ENCODE measurements around the gene MMP23B. TPM values are rescaled to one million over a fixed set of nuclear protein-coding genes. Genes with fewer than 3 reads are reported as not detected.

The MMP23B gene
- total RNA-seq (2021), result 4.6 and 4.9 TPM in 2 replicates
- not detected for Bru-seq, nascent RNA
- BruChase-seq, experiment 1, labeled RNA remaining after a 2-hour chase, result percentile 22 among the genes with signal in this experiment
- BruChase-seq, experiment 2, labeled RNA remaining after a 6-hour chase, result percentile 41 among the genes with signal in this experiment
- long read RNA-seq, partial matches to known transcripts, result 0 of 1 reads
- long read RNA-seq, other reads (novel, unspliced or antisense), result 1 of 1 reads

- CTCF ChIA-PET, result no interaction called here
- H3K79me2 ChIP-seq (ENCODE audit: low read depth), result no peaks in the 10 kb centered on the region
- H3F3A ChIP-seq (ENCODE audit: insufficient read depth, low read depth), result no peaks in the 10 kb centered on the region
- no TSS peak for BruUV-seq (replicated peaks)
- no peaks in the 10 kb centered on the region for H3K4me1 ChIP-seq (replicated peaks; ENCODE audit: insufficient read depth)
- TF ChIP-seq EZH2 (IDR thresholded peaks at IDR 0.05; ENCODE audit: low read depth) (no peak), CTCF (conservative IDR thresholded peaks at IDR 0.05) (no peak)
- H3K4me3 ChIP-seq, result no peak within 1 kb of the TSS
- DNase-seq, result no peak
- intact Hi-C loops (cut with micrococcal nuclease; ENCODE audit: unreplicated experiment), result no loop called here
- no peak within 1 kb of the TSS for H2AFZ ChIP-seq
- H3K9me3 ChIP-seq (ENCODE audit: insufficient read depth, low read depth), result no peaks in the 10 kb centered on the region
- no peak within 1 kb of the TSS for H3K27ac ChIP-seq
- POLR2A ChIA-PET (ENCODE audit: unreplicated experiment), result no interaction called here
- no peak within 1 kb of the TSS for H3K4me2 ChIP-seq
- H3K9me2 ChIP-seq (ENCODE audit: insufficient read depth), result no peaks in the 10 kb centered on the region
- no peaks in the 10 kb centered on the region for H3K36me3 ChIP-seq (ENCODE audit: low read depth)
- H3K27me3 ChIP-seq (ENCODE audit: insufficient read depth, low read depth), result no peaks in the 10 kb centered on the region
- no peaks in the 10 kb centered on the region for H4K20me1 ChIP-seq (ENCODE audit: insufficient read depth)
These were observed at the start of gene MMP23B for GRCh38 chr1:1631782-1632420. TSS of gene MMP23B (plus strand) at chr1:1632173. CDS start at chr1:1632219, 46 bp downstream.

GRCh38 chr1:1582585-1583346 lies 49.2 kb upstream of the MMP23B start:
- DNase-seq, result no peak
- Histone ChIP-seq H3K9me3 (ENCODE audit: insufficient read depth, low read depth) (no peaks in the 10 kb centered on the region), H3K4me1 (replicated peaks; ENCODE audit: insufficient read depth) (no peaks in the 10 kb centered on the region), H3F3A (ENCODE audit: insufficient read depth, low read depth) (peaks cover 3% of the 10 kb centered on the region; the same call in 1 of the 2 replicates), H3K27me3 (ENCODE audit: insufficient read depth, low read depth) (peaks cover 82% of the 10 kb centered on the region), H3K27ac (no peak overlapping the region), H3K36me3 (ENCODE audit: low read depth) (no peaks in the 10 kb centered on the region), H3K4me3 (no peak overlapping the region), H4K20me1 (ENCODE audit: insufficient read depth) (no peaks in the 10 kb centered on the region), H3K4me2 (no peak overlapping the region), H2AFZ (no peak overlapping the region), H3K79me2 (ENCODE audit: low read depth) (no peaks in the 10 kb centered on the region), H3K9me2 (ENCODE audit: insufficient read depth) (no peaks in the 10 kb centered on the region)
- POLR2A ChIA-PET (ENCODE audit: unreplicated experiment), result no interaction called here
- no TSS peak for BruUV-seq (replicated peaks)
- intact Hi-C loops (cut with micrococcal nuclease; ENCODE audit: unreplicated experiment), result no loop called here
- TF ChIP-seq EZH2 (IDR thresholded peaks at IDR 0.05; ENCODE audit: low read depth) (no peak), CTCF (conservative IDR thresholded peaks at IDR 0.05) (no peak)
- CTCF ChIA-PET, result no interaction called here

- no TSS peak for BruUV-seq (replicated peaks)
- Histone ChIP-seq H3K4me2 (no peak overlapping the region), H2AFZ (no peak overlapping the region)
These were observed 48.5 kb upstream of the MMP23B start for GRCh38 chr1:1583347-1584010.

More at GRCh38 chr1:1583347-1584010, 48.5 kb upstream of the MMP23B start:
- peaks cover 3% of the 10 kb centered on the region; the same call in 1 of the 2 replicates for H3F3A ChIP-seq (ENCODE audit: insufficient read depth, low read depth)
- no peaks in the 10 kb centered on the region for H3K79me2 ChIP-seq (ENCODE audit: low read depth)
- H3K27ac ChIP-seq, result no peak overlapping the region
- no peaks in the 10 kb centered on the region for H3K36me3 ChIP-seq (ENCODE audit: low read depth)
- ChIA-PET POLR2A (ENCODE audit: unreplicated experiment) (no interaction called here), CTCF (no interaction called here)
- H3K4me1 ChIP-seq (replicated peaks; ENCODE audit: insufficient read depth), result no peaks in the 10 kb centered on the region
- TF ChIP-seq EZH2 (IDR thresholded peaks at IDR 0.05; ENCODE audit: low read depth) (no peak), CTCF (conservative IDR thresholded peaks at IDR 0.05) (no peak)
- H3K4me3 ChIP-seq, result no peak overlapping the region
- H3K9me3 ChIP-seq (ENCODE audit: insufficient read depth, low read depth), result no peaks in the 10 kb centered on the region
- no peaks in the 10 kb centered on the region for H4K20me1 ChIP-seq (ENCODE audit: insufficient read depth)
- DNase-seq, result no peak
- no peaks in the 10 kb centered on the region for H3K9me2 ChIP-seq (ENCODE audit: insufficient read depth)
- H3K27me3 ChIP-seq (ENCODE audit: insufficient read depth, low read depth), result peaks cover 76% of the 10 kb centered on the region
- intact Hi-C loops (cut with micrococcal nuclease; ENCODE audit: unreplicated experiment), result no loop called here

Measured in PC-9 (cell line).